Medulla oblongata (tissue), 1 donor: ENCODE measurements around the gene PPARA.

Experiments
- DNase-seq: peaks from one replicate; pipeline ENCODE4 v3.0.0-alpha.2; 2015; ENCODE audit errors: extremely low spot score

PPARA gene

DNA sequence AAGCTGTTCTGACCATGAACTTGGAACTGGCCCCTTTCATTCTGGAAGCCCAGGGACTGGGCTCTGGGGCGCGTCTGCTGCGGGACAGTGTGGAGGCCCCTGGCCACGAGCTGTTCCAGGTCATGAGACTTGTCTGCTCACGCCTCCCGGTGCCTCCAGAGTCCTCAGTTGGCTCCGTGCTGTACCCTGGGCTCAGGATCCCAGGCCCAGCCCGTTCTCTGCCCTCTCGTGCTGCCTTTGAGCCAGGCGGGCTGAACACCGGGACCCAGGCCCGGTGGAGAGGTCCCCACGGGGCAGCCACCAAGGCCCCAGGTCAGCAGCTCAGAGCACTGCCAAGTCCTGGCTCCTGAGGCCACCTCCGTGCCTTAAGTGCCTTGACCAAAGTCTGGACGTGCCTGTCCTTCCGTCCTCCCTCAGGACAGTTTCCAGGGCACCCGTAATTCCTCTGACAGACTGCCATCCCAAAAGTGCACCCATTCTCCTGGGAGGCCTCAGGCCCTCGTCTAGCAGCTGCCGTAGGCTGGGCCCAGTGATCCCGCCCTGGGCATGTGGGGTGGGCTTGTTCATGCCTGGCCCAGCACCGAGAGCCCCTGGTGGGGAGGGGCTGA lies 36.3 kb upstream of the PPARA start:
- DNase-seq = no peak

DNA sequence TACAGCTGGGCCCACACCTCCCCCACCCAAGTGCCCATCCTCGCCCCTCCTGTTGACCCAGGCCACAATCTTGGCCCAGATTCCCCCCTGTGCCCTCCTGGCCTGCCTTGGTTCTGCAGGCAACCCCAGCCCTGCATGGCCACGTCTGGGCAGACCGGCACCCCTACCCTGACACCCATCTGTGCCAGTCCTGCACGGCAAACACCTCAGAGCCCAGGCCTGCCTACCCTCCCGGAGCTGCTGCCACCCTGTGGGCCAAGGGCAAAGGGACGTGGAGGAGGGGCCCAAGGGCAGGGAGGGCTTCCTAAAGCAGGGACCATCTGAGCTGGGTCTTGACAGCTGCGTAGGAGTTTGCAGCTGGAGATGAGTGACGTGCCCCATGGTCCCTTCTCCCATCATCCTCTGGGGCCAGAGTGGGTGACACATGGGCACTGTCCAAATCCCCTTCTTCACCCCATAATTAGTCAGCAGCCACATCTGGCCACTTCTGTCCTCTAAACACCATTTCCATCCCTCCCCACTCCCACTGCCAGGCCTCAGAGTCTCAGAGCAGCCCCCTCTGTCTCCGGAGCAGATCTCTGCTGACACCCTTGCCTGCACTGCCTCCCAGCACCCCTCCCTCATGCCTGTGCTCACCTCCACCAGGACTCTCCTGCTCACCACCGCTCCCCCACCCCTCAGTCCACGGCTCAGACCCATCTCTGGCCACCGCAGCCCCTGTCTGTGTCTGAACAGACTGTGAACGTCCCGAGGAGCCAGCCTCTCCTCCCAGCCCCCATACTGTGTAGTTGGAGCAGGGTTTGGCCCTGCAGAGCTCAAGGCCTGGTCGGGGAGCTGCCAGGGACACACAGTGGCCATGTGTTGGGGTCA lies 35.6 kb upstream of the PPARA start:
- no peak for DNase-seq

GRCh38 chr22:46115388-46115678 lies 35.0 kb upstream of the PPARA start:
- no peak for DNase-seq

DNA sequence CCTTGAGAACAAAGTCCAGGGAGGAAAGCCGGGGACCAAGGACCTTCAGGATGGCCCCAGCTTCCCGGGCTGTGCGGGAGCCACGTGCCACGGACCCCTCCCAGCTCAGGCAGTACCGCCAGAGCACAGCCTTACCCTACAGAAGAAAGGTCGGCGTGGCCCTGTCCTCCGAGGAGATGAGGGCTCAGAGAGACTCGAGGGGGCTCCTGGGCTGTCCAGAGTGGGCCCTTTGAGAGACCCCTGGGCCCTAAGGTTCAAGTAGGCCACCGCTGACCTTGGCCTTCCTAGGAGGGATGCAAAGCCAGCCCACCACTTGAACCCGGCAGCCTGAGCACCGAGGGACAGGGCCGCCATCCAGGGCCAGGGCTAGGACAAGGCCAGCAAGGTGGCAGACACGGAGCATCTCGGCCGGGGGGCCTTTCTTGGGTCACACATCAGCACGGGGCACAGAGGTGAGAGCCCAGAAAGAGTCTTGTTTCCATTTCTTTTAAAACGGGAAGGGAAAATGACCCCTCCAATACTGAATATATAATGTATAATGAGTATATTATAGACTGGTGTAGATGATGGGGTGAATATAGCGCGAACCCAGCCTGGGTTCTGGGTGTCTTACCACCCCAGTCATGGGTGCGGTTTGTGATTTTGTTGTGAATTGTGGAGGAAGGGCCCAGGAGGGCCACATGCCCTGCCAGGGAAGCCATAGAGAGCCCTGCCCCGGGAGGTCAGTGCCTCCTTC lies 34.4 kb upstream of the PPARA start:
- DNase-seq = no peak

DNA sequence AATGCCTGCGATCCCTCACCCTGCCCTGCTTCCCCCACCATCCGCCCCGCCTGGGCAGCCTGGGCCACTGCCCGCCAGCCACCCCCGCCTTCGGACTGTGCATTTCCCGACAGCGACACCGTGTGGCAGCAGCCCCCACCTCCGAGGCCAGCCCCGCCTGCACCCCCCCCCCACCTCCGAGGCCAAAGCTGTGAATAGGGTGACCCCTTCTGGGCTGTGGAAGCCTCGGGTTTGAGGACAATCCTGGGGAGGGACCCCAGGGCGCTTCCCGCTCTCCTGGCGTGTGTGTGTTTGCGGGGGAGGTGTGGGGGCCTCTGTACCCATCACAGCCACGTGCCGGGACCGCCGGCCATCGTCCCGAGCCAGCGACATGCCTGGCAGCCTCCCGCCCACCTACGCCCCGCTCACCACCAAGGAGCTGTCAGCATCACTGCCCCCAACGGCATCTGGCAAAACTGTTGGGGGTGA lies 33.8 kb upstream of the PPARA start:
- DNase-seq = peak; percentile 96

DNA sequence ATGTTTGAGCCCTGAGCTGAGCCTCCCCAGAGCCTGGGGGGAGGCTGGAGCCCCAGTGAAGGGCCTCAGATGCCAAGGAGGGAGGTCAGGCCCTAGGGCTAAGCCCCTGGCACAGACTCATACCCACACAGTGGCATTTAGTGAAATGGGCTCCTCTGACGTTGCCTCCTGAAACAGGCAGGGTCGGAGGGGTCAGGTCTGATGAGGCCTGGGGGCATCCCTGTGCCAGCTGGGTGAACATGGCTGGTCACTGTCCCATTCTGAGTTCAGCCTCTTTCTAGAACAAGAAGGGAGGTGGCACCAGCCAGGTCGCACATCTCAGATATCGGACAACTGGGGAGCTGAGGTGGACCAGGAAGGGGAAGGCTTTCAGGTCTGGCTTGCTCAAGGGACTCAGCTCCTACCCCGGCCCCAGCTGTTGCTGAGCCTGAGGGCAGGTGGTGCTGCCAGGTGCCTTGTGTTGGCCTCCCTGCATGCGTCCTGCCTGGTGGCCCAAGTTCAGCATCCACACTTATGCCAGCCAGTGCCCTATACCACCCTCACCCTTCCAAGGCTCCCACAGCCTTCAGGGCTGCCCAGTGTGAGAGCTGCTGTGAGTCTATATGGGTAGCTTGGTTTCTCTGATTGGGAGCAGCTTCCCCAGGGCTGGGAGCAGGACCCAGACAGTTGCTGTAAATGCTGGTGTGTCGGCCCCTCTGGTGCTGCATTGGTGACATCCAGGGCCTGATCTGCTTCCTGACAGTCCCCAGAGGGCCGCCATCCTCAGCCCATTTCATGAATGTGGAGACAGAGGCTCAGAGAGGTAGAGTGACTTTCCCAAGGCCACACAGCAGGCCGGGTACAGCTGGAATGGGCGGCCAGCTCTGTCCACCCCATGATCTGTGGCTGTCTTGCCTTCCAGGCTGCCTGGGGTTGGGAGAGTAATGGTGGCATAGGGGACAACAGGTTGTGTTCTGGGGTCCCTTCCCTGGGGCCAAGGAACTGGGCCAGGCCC lies 32.8 kb upstream of the PPARA start:
- DNase-seq = no peak

DNA sequence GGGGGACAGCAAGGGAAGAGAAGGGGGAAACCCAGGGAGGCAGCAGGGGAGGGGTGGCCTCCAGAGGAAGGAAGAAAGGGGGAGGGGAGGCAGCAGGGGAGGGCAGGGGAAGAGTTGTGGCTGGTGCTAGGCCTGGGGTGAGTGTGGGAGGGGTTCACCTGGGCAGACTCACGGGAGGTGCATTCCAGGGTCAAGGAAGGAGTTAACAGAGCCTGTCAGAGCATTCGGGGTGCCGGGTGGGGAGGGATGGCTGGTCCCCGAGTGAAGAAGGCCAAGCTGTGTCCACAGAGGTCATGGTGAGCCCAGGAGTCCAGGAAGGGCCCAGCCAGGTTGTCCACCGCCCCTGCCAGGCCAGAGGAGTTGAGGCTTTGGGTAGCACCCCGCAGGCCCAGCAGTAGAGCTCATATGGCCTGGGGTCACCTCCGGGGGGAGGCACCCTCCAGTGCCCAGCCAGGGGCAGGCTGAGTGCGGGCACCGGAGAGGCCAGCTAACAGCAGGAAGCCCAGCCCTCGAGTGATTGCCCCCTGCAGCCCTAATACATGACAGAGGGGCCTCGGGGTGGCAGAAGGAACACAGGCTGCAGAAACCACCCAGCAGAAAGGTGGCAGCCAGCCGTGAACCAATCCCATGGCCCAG lies 31.1 kb upstream of the PPARA start:
- DNase-seq = no peak

DNA sequence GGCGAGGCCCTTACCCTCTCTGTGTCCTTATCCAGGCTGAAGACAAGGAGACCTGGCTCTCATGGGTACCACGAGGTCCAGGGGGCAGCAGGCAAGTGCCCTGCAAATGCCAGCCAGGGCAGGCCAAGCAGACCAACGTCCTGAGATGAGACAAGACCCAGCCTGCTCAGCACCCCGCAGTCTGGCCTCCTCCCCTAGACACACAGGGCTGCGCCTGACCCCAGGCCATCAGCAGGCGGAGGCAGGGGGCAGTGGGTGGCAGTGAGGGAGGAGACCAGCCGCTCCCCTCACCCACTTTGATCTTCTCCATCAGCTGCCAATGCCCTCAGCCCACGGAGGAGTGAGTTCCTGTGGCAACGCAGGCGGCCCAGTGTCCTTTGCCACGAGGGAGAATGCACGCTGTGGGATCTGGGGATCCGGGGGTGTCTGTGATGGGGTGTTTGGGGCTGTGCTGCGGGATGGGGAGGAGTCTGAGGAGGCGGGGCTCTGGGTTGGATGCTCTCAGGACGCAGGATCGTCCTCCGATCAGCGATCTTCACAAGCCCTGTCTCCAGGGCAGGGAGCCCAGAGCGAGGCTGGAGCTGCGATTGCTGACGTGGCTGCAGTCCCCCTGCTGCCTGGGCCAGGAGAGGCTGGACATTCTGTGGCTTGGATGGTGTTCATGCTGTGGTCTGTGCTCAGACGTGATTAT lies 30.5 kb upstream of the PPARA start:
- no peak for DNase-seq

DNA sequence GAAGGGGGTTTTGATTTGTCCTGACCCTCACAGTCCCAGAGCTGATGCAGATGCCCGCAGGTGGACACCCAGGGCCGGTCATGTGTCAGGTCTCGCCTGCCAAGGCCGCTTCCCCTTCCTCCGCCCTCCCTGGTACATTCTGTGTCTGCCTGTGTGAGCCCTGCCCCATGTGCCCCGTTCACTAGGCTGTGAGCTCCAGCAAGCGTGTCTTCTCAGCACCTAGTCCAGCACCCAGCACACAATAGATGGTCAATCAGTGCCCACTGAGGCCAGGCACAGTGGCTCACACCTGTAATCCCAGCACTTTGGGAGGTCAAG lies 29.9 kb upstream of the PPARA start:
- no peak for DNase-seq

DNA sequence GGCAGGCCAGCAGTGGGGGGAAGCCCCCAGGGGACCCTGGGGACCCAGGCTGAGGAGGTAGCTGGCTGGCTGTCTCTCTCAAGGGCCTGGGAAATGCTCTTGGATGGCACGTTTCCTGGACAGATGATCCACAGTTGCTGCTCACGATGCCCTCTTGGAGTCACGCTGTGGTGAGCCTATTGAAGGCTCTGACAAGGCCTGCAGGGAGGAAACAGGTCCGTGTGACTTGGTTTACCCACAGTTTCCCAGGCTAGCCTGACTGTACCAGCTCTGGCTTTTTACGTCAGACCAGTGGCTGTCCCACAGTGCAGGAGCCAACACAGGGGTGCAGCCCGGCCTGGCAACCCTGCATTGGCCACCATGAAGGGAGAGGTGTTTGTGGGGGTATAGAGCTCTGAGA lies 29.2 kb upstream of the PPARA start:
- DNase-seq = no peak

- DNase-seq = no peak
These were observed 28.6 kb upstream of the PPARA start for GRCh38 chr22:46121523-46122287.

DNA sequence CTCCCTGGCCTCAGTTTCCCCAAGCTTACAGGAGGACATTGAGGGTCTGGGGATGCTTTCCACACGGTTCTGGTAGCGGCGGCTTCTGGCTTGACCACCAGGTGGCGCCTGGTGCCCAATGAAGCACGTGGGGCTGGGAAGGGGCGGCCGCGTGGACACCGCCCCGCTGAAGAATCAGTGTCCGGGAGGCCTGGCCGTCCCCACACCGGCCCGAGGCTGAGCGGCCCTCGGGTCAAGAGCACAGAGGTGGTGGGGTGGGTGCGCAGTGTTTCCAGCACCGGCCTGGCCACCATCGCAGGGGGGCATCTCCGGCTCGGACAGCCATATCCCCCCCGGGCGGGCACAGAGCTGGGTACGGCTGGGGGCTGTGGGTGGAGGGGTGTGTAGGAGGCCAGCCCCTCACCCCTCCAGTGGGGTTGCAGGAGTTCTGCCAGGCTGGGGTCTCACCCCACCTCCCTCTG lies 27.8 kb upstream of the PPARA start:
- DNase-seq = peak; percentile 77

DNA sequence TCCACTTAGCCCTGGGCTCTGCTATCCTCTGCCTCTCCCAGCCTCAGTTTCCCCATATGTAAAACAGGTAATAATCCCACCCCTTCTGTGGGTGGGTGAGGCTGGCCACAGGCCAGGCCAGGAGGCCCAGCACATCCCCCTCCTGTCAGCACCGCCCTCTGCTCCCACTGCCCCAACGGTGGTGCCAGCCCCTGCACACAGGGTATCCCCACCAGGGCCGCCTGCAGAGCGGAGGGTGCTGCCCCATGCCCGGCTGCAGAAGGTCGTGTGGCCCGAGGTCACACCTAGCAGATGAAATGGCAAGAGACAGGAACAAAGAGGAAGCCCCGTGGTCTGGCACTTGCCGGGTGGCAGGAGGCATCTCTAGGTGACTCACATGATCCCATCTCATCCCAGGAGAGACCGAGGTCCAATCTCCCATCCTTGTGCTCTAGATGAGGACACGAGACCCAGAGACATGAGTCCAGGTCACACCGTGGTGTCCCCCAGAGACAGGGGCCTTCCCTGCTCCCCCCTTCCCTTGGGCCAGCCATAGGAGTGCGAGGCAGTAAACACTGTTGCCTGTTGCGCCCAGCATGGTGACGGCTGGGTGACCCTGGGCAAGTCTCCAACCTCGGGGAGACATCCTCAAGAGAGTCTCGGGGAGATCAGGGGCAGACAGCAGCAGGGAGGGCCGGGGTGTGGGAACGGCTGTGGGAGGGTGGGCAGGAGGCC lies 27.2 kb upstream of the PPARA start:
- no peak for DNase-seq

DNA sequence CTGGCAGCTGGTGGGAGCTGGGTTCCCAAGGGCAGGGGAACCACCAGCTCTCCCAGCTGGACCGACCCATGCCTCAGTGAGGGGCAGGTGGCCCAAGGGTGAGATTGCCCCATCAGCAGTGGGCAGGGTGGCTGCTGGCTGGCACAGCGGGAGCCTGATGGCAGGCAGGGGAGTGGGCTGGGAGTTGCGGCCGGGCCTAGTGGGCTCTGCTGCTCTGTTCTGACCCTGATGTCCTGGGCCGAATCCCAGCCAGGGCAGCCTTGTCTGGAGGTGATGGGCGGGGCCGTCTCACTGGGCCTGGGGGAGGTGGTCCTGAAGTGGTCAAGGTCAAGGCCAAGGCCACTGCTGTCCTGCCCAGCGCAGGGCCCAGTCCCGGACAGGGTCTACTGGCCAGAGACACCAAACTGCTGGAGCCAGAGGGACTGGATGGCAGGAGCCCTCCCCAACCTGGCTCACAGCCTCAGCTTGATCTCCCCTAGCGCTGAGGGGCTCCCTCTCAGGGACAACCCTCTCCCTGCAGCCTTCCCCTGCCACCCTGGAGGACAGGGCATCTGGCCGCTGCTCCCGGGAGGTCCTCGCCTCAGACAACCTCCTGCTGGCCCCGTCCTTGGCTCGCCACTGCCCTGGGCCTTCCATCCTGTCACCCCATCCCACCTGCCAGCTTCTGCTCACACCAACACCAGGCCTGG lies 26.5 kb upstream of the PPARA start:
- no peak for DNase-seq

DNA sequence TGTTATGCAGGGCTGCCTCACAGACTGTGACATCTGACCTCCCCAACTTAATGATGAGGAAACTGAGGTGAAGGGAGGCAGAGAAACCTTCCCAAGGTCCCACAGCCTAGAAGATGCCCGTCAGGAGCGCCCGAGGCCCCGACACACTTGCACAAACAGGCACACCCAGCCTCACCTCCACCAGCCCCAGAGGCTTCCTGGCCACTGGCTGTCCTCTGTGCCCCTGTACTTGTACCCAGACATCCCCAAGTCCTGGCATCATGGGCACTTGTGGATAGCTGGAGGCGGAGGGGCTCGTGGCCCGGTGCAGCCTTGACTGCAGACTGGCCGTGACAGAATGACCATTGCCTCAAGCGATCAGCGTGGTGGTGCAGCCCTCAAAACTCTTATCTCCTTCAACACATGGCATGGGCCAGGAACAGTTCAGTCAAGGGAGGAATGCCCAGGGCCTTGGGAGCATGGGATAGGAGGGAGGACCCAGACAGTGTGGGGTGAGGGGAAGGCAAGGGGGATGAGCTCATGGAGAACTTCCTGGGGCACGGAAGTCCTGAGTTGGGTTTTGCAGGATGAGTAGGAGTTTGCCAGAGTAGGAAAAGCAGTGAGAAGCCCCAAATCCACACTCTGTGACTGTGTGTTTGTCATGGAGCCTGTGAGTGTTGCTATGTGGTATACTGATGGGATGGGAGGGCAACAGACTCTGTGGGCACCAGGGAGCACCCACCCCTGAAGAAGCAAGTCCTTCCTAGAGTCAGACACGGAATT lies 25.8 kb upstream of the PPARA start:
- DNase-seq = no peak

GRCh38 chr22:46125311-46125710 lies 25.0 kb upstream of the PPARA start:
- no peak for DNase-seq

- DNase-seq = no peak
These were observed 24.2 kb upstream of the PPARA start for GRCh38 chr22:46125816-46126765.
